OCI-LY3 (cell line): ENCODE results near the gene NFIB.

ENCODE experiments used
- CTCF ChIP-seq: fragments of 200-600, 300-600 bp; sonication (generic); IDR thresholded peaks from 2 replicates; pipeline ENCODE4 v1.5.1; 2014; ENCODE audit warnings: antibody characterized with exemption, low read length, low read depth
- EZH2phosphoT487 ChIP-seq: fragments of 200-600 bp; shearing (Covaris generic); IDR thresholded peaks from 2 replicates; pipeline ENCODE4 v1.6.1; 2018; ENCODE audit warnings: antibody characterized with exemption, mixed run types, low read depth

- TF ChIP-seq CTCF = no peak
- TF ChIP-seq EZH2phosphoT487 = no peak
These were observed 81.8 kb downstream of the NFIB start for GRCh38 chr9:14232111-14232510.
